Stimulated activated CD4-positive, alpha-beta T cell treated with anti-CD3 and anti-CD28 coated beads, Interleukin-12 subunit alpha, Interleukin-12 subunit beta, amount 100 ng/mL, for 4 hours (primary cell): Measurements from ENCODE around the gene ZAR1L.

Source experiments
- DNase-seq: peaks from one replicate; pipeline ENCODE4 v3.0.0-alpha.2; 2020

Gene ZAR1L

DNA sequence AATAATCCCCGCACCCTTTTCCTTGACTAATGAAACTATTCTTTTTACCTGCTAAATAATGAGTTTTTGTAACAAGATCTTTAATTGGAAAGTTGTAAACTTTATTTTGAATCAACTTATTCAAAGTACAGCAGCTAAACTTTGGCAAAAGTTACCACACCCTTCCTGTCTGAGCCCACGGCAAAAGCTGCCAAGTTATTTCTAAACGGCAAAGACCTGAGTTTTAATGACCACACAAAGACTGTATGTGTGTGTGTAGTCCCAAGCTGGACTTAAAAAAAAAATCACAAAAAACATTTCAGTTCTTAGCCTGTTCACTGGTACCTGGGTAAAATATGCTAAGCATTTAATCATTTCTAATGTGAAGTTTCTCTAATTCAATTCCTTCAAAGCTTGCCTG, 60.7 kb downstream of the ZAR1L start:
- DNase-seq = no peak

DNA sequence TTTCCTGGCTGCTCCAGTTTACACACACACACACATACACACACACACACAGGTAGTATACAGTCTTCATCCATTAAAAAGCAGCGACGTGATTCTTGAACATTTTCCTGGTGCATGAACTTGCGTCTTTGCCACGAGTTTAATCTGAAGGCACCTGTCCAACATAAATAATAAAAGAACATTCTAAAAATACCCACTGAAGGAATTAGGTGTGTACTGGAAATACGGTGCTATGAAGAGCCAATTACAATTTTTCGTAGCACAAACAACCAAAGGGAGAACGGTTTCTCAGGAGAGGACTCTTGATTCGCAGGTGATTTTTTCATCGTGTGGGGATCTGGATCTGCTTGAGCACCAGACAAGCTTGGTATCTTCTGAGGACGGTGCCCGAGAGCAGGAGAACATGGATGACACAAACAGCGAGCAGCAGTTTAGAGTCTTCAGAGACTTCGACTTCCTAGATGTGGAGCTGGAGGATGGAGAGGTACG, 61.2 kb downstream of the ZAR1L start:
- no peak for DNase-seq
